MG63 (cell line): Measurements from ENCODE around the gene SCNN1A. TPM values are rescaled to one million over a fixed set of nuclear protein-coding genes. Genes with fewer than 3 reads are reported as not detected.

Experiments
- DNase-seq: peaks from one replicate; pipeline ENCODE4 v3.0.0-alpha.2; 2020
- H3K27me3 ChIP-seq: fragments of 250-450 bp; sonication (Bioruptor Pico); 2 replicates; pipeline ENCODE4 v1.5.1; 2020; ENCODE audit warnings: mild to moderate bottlenecking, moderate library complexity
- H3K36me3 ChIP-seq: fragments of 250-450 bp; sonication (Bioruptor Pico); 2 replicates; pipeline ENCODE4 v1.5.1; 2020; ENCODE audit warnings: mild to moderate bottlenecking, moderate library complexity
- H3K4me3 ChIP-seq: fragments of 250-450 bp; sonication (Bioruptor Pico); 2 replicates; pipeline ENCODE4 v1.5.1; 2020; ENCODE audit warnings: mild to moderate bottlenecking, moderate library complexity
- H3K9me3 ChIP-seq: fragments of 250-450 bp; sonication (Bioruptor Pico); 2 replicates; pipeline ENCODE4 v1.5.1; 2020; ENCODE audit warnings: mild to moderate bottlenecking, moderate library complexity
- total RNA-seq: library from RNA; depleted of rRNA; stranded (reverse); fragments of >200 nt; shearing (Covaris generic); gene quantifications from 2 replicates; pipeline ENCODE4 v1.2.3, GENCODE V29; 2014; ENCODE audit warnings: low replicate concordance; rRNA removed

Gene SCNN1A
- 0.07 and 0.66 TPM in 2 replicates for total RNA-seq

- no peaks in the 10 kb centered on the region for H3K9me3 ChIP-seq
- DNase-seq: no peak
- no peaks in the 10 kb centered on the region for H3K36me3 ChIP-seq
- H3K27me3 ChIP-seq: no peaks in the 10 kb centered on the region
- 0 out of 2 replicates have a peak within 1 kb of the TSS, but pooled peaks have one; percentile 3 for H3K4me3 ChIP-seq
These were observed at the start of gene SCNN1A for GRCh38 chr12:6375269-6376078. Gene SCNN1A (minus strand): TSS chr12:6375563. CDS start chr12:6374783, 780 bp downstream.

- H3K36me3 ChIP-seq: no peaks in the 10 kb centered on the region
- H3K4me3 ChIP-seq: no peak overlapping the region
- no peaks in the 10 kb centered on the region for H3K27me3 ChIP-seq
- no peak for DNase-seq
- no peaks in the 10 kb centered on the region for H3K9me3 ChIP-seq
These were observed 49.5 kb upstream of the SCNN1A start for GRCh38 chr12:6424866-6425265.

DNA sequence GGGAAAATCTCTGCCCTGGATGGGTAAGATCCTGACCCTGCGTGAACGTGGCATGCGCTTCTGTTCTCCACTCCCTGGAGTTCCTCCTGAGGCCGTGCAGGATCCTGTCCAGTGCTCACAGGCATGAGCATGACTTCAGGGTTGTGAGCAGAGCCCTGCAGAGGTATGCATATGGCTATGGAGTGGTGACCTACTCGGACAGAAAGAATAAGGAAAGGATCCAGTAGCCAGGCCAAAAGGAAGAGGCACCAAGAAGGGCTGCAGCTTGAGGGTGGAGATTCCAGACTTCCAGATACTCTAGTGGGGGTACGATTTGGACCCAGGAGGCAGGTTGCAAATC, 48.6 kb upstream of the SCNN1A start:
- no peaks in the 10 kb centered on the region for H3K9me3 ChIP-seq
- H3K4me3 ChIP-seq: no peak overlapping the region
- H3K36me3 ChIP-seq: no peaks in the 10 kb centered on the region
- DNase-seq: no peak
- no peaks in the 10 kb centered on the region for H3K27me3 ChIP-seq

- no peaks in the 10 kb centered on the region for H3K9me3 ChIP-seq
- DNase-seq: peak; percentile 76
- no peak overlapping the region for H3K4me3 ChIP-seq
- no peaks in the 10 kb centered on the region for H3K27me3 ChIP-seq
- no peaks in the 10 kb centered on the region for H3K36me3 ChIP-seq
These were observed 48.1 kb upstream of the SCNN1A start for GRCh38 chr12:6423267-6424007.

DNA sequence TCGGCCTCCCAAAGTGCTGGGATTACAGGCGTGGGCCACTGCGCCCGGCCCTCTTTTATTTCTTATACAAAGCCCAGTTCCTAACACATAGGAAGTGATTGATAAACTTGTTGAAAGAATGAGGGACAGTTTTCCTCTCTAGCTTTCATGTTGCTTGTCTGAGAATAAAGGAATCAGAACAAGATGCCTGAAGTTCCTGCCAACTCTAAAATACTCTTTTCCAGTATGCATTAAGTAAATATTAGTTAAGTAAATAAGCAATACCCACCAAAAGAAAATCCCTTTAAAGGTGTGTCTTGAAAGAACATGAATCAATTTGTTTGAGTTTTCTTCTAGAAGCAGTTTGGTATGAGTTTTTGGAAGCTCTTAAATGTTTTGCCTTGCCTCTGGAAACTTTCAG, 45.0 kb upstream of the SCNN1A start:
- H3K27me3 ChIP-seq: no peaks in the 10 kb centered on the region
- H3K4me3 ChIP-seq: no peak overlapping the region
- H3K36me3 ChIP-seq: peaks cover 4% of the 10 kb centered on the region; the same call in 1 of the 2 replicates
- no peak for DNase-seq
- H3K9me3 ChIP-seq: no peaks in the 10 kb centered on the region

GRCh38 chr12:6418796-6419195, 43.4 kb upstream of the SCNN1A start:
- H3K4me3 ChIP-seq: no peak overlapping the region
- no peaks in the 10 kb centered on the region for H3K9me3 ChIP-seq
- H3K36me3 ChIP-seq: peaks cover 14% of the 10 kb centered on the region
- no peak for DNase-seq
- no peaks in the 10 kb centered on the region for H3K27me3 ChIP-seq

DNA sequence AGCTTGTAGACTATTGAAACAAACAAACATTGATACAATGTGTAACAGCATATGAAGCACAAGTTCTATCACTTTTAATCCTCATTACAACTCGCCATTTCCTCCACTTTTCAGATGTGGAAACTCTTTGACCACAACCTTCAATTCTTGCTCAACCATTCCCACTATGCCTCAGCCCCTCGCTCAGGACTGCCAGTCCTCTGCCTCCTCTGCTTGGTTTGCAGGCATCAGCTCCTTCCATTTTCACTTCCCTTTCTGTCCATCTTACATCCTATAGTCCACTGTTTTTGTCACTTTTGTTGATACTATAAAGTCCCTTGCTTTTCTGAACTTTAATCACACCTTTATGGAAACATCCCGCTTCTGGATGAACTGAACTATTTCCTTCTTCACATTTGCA, 41.2 kb upstream of the SCNN1A start:
- no peaks in the 10 kb centered on the region for H3K27me3 ChIP-seq
- no peaks in the 10 kb centered on the region for H3K9me3 ChIP-seq
- H3K4me3 ChIP-seq: no peak overlapping the region
- H3K36me3 ChIP-seq: peaks cover 23% of the 10 kb centered on the region
- no peak for DNase-seq

GRCh38 chr12:6407236-6407954, 32.0 kb upstream of the SCNN1A start:
- Histone ChIP-seq H3K27me3 (no peaks in the 10 kb centered on the region), H3K4me3 (no peak overlapping the region), H3K36me3 (peaks cover 70% of the 10 kb centered on the region), H3K9me3 (peaks cover 12% of the 10 kb centered on the region)
- DNase-seq: no peak

- no peak overlapping the region for H3K4me3 ChIP-seq
- H3K36me3 ChIP-seq: peaks cover 67% of the 10 kb centered on the region
- DNase-seq: no peak
- peaks cover 12% of the 10 kb centered on the region for H3K9me3 ChIP-seq
- no peaks in the 10 kb centered on the region for H3K27me3 ChIP-seq
These were observed 30.6 kb upstream of the SCNN1A start for GRCh38 chr12:6405963-6406362.

DNA sequence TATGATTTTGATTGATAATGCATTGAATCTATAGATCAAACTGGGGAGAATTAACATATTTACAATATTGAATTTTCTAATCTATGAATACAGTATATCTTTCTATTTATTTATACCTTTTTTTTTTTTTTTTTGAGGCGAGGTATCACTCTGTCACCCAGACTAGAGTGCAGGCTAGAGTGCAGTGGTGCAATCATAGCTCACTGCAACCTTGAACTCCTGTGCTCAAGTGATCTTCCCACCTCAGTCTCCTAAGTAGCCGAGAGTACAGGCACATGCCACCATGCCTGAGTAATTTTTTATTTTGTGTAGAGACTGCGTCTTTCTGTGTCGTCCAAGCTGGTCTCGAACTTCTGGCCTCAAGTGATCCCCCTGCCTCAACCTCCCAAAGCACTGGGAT, 29.0 kb upstream of the SCNN1A start:
- peaks cover 12% of the 10 kb centered on the region for H3K9me3 ChIP-seq
- no peak for DNase-seq
- H3K36me3 ChIP-seq: peaks cover 65% of the 10 kb centered on the region
- H3K4me3 ChIP-seq: no peak overlapping the region
- H3K27me3 ChIP-seq: no peaks in the 10 kb centered on the region

- peaks cover 52% of the 10 kb centered on the region for H3K36me3 ChIP-seq
- H3K4me3 ChIP-seq: no peak overlapping the region
- DNase-seq: no peak
- H3K27me3 ChIP-seq: no peaks in the 10 kb centered on the region
- H3K9me3 ChIP-seq: no peaks in the 10 kb centered on the region
These were observed 24.7 kb upstream of the SCNN1A start for GRCh38 chr12:6399884-6400644.

- Histone ChIP-seq H3K36me3 (peaks cover 62% of the 10 kb centered on the region), H3K4me3 (no peak overlapping the region), H3K27me3 (no peaks in the 10 kb centered on the region), H3K9me3 (no peaks in the 10 kb centered on the region)
- DNase-seq: no peak
These were observed 20.7 kb upstream of the SCNN1A start for GRCh38 chr12:6396031-6396430.

DNA sequence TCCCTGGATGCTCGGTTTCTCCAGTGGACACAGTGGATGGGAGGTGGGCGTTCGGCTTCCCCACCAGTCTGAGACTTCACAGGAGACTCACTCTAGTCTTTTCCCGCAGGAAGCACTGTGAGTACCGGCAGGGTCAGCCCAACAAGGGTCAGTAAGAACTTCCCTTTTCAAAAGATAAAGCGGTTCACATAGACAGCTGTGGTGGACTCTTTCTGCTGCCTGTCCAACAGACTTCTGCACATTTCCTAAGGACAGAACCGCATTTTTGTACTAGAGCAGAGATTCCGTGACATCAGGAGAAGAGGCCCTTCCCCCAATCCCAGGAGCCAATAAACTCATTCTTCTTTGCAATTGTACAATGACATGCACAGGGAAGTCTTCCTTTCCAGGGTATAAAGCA, 19.0 kb upstream of the SCNN1A start:
- Histone ChIP-seq H3K27me3 (no peaks in the 10 kb centered on the region), H3K36me3 (peaks cover 62% of the 10 kb centered on the region), H3K4me3 (no peak overlapping the region), H3K9me3 (no peaks in the 10 kb centered on the region)
- DNase-seq: no peak

DNA sequence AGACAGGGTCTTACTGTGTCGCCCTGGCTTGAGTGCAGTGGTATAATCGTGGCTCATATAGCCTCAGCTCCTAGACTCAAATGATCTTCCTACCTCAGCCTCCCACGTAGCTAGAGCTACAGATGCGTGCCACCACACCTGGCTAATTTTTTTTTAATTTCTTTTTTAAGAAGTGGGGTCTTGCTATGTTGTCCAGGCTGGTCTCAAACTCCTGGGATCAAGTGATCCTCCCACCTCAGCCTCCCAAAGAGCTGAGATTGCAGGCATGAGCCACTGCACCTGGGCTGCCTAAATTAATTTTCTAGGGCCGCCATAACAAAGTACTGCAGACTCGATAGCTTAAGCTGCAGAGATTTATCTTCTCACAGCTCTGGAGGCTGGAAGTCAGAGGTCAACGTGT, 17.7 kb upstream of the SCNN1A start:
- H3K36me3 ChIP-seq: peaks cover 66% of the 10 kb centered on the region
- H3K9me3 ChIP-seq: no peaks in the 10 kb centered on the region
- DNase-seq: no peak
- no peaks in the 10 kb centered on the region for H3K27me3 ChIP-seq
- no peak overlapping the region for H3K4me3 ChIP-seq

DNA sequence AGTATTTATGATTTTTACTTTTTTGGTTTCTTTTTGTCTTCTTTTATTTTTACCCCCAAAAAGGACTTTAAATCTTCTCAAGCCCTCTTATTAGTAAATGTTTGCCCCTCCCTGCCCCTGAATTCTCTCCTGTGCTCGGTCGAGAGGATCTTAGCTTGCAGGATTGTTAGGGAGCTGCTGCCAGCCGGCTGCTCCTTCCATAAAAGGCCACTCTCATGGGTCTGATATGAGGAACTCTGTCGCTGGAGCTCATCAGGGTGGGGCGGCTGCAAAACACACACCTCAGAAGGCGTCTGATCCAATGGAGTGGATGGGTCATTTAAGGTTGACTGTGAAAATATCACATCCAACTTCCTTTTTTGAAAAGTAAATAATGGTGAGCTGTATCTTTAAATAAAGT, 17.1 kb upstream of the SCNN1A start:
- DNase-seq: no peak
- H3K9me3 ChIP-seq: no peaks in the 10 kb centered on the region

DNA sequence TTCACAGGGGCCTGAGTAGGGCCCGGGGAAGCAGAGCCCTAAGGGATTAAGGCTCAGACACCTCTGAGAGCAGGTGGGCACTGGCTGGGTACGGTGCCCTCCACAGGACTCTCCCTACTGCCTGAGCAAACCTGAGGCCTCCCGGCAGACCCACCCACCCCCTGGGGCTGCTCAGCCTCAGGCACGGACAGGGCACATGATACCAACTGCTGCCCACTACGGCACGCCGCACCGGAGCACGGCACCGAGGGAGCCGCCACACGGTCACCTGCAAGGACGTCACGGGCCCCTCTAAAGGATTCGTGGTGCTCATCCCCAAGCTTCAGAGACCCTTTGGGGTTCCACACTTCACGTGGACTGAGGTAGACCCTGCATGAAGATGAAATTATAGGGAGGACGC, 15.7 kb upstream of the SCNN1A start:
- DNase-seq: no peak
- H3K36me3 ChIP-seq: peaks cover 78% of the 10 kb centered on the region
- H3K27me3 ChIP-seq: no peaks in the 10 kb centered on the region
- no peak overlapping the region for H3K4me3 ChIP-seq
- no peaks in the 10 kb centered on the region for H3K9me3 ChIP-seq

More for the DNA sequence above, 17.1 kb upstream of the SCNN1A start:
- Histone ChIP-seq H3K4me3 (no peak overlapping the region), H3K36me3 (peaks cover 66% of the 10 kb centered on the region), H3K27me3 (no peaks in the 10 kb centered on the region)
